Heart right ventricle (tissue), 16 donors: ENCODE results near the gene RPL27A. TPM values are rescaled to one million over a fixed set of nuclear protein-coding genes. Genes with fewer than 3 reads are reported as not detected.
A peak's percentile ranks its signal among the peaks of the same experiment; 100 is the strongest.

Source experiments
- ATAC-seq, 8 donors: fragments of 200-7000 bp; cut with Tn5 transposase; one replicate each; pipeline ENCODE4 v1.9.1; 2020; ENCODE audit warnings: mild to moderate bottlenecking in 8 of 8, moderate library complexity in 8 of 8, moderate number of reproducible peaks in 1 of 8
- DNase-seq, 2 donors: peaks; one replicate each; pipeline ENCODE4 v3.0.0-alpha.2; 2020
- H3K27ac ChIP-seq, 10 donors: fragments of 200-600 bp; sonication (generic) in 2 of 10; one replicate each; pipeline versions ENCODE4 v1.5.0 to v1.8.0; 2020 to 2022; ENCODE audit warnings: mild to moderate bottlenecking in 3 of 10
- H3K27me3 ChIP-seq, 7 donors: fragments of 200-600 bp; one replicate each; pipeline ENCODE4 v1.8.0; 2021 to 2022; ENCODE audit warnings: mild to moderate bottlenecking in 2 of 7
- H3K36me3 ChIP-seq, 9 donors: fragments of 200-600 bp; sonication (generic) in 1 of 9; one replicate each; pipeline versions ENCODE4 v1.5.0 to v1.8.0; 2020 to 2022; ENCODE audit warnings: mild to moderate bottlenecking in 2 of 9
- H3K4me1 ChIP-seq, 9 donors: fragments of 200-600 bp; sonication (generic) in 1 of 9; one replicate each; pipeline versions ENCODE4 v1.5.0 to v1.8.0; 2020 to 2022; ENCODE audit warnings: mild to moderate bottlenecking in 4 of 9
- H3K4me3 ChIP-seq, 10 donors: fragments of 200-600 bp; sonication (generic) in 2 of 10; one replicate each; pipeline versions ENCODE4 v1.5.0 to v1.8.0; 2020 to 2022; ENCODE audit warnings: mild to moderate bottlenecking in 7 of 10, moderate library complexity in 2 of 10
- H3K9me3 ChIP-seq, 11 donors: fragments of 200-600 bp in 10 of 11; sonication (generic) in 2 of 11; one replicate each; pipeline versions ENCODE4 v1.5.0 to v1.8.0; 2013 to 2022; ENCODE audit warnings: mild to moderate bottlenecking in 2 of 11, control low read depth in 1 of 11, moderate library complexity in 1 of 11
- WGBS, 2 donors: extraction: QIAGEN DNeasy Blood & Tissue Kit; methylation state at CpG; one replicate each; pipeline ENCODE4 v1.1.7; 2013; ENCODE audit warnings: inconsistent platforms in 1 of 2; 5-methylcytosine and 5-hydroxymethylcytosine counted together
- intact Hi-C, 10 donors: fragments of 100-400 bp; cut with DNase I; formaldehyde crosslinking; loops; one replicate each; pipeline versions ENCODE4 v1.11.1 to v1.14.2; 2022
- polyA plus RNA-seq, 2 donors: library from polyadenylated mRNA; stranded (reverse); fragments of 200-250 nt; gene quantifications; one replicate each; pipeline ENCODE4 v1.2.3, GENCODE V29; 2013
- total RNA-seq, 10 donors: library from RNA; stranded (reverse); fragmentation: NEBNext Ultra II Directional in 3 of 10; extraction: Animal tissue kit (Norgen Biotek cat#: 25700) in 3 of 10; gene quantifications; one replicate each; pipeline versions ENCODE4 v1.2.1 to v1.2.4, GENCODE V29; 2021 to 2023
- TF ChIP-seq, protein P1 (sequence below), 9 donors: fragments of 200-600 bp; sonication (generic) in 2 of 9; IDR thresholded peaks; one replicate each; pipeline versions ENCODE4 v1.5.0 to v1.8.0; 2021 to 2022; ENCODE audit warnings: antibody characterized with exemption in 9 of 9, mild to moderate bottlenecking in 5 of 9, moderate library complexity in 1 of 9
- donor health status: Arrhythmogenic right ventricular cardiomyopathy.
- donor health status: ischemic (EF 13 %, LVEDD 7.1; RV severe dilation, severe dysfunction).
- donor health status: healthy with polysubstance abuse.
- donor health status: DM: no; HTN: yes; CAD: no.
- donor health status: DM: no; HTN: no; CAD: no.
- donor health status: ischemic (EF 25% LVEDD 6.9; RV normal size, moderate dysfunction).
- donor health status: ischemic (EF 25% LVEDD 5.7; RV mildly dilated, moderate dysfunction).
- donor health status: healthy.
- donor health status: DM: yes; HTN: yes; CAD: no.
- donor health status: Ischemic cardiomyopathy.
- donor health status: ischemic (EF 35%, LVEDD 5.7; RV mildly dilated, moderate dysfunction).
- donor health status: nonischemic (EF 11% LVEDD 7.7; RV severe dilation, severe dysfunction).
- donor health status: DM: yes; HTN: yes; CAD: no.
- donor health status: PGD.
- donor health status: ischemic (EF 29% LVEDD 5.4; RV normal size, mild dysfunction).
- donor health status: nonischemic (EF 23%, LVEDD 6.1; RV moderate dilation, normal function).

The RPL27A gene
- total and polyA plus RNA-seq, 12 donors: 317 to 2,131 (median 429) TPM

DNA sequence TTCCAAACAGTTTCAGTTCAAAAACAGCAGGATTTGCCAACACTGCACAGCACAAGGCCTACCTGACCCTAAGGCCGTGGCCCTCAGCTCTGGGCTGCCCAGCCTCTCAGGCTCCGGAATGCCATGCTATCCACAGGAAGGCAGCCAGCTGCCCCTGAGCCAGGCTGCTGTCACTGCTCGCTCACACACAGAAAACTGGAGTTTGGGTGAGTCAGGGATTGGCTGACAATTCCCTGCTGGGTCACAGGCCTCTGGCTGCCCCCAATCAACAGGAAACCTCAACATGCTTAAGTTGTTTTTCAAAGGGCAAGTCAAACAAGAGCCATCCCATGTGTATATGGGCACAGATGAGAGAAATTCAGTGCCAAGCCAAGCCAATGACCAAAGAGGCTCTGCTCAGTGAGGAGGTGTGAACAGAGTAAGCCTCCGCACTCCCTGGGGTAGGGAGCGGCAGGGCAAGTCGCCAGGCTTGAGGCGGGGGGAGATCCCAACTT is 50.2 kb downstream of the RPL27A start:
- TF ChIP-seq, protein P1, sequence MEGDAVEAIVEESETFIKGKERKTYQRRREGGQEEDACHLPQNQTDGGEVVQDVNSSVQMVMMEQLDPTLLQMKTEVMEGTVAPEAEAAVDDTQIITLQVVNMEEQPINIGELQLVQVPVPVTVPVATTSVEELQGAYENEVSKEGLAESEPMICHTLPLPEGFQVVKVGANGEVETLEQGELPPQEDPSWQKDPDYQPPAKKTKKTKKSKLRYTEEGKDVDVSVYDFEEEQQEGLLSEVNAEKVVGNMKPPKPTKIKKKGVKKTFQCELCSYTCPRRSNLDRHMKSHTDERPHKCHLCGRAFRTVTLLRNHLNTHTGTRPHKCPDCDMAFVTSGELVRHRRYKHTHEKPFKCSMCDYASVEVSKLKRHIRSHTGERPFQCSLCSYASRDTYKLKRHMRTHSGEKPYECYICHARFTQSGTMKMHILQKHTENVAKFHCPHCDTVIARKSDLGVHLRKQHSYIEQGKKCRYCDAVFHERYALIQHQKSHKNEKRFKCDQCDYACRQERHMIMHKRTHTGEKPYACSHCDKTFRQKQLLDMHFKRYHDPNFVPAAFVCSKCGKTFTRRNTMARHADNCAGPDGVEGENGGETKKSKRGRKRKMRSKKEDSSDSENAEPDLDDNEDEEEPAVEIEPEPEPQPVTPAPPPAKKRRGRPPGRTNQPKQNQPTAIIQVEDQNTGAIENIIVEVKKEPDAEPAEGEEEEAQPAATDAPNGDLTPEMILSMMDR (IDR thresholded peaks at IDR 0.05): no peak
- Histone ChIP-seq H3K4me3 (no peak overlapping the region), H3K27ac (peak overlapping the region; percentile 7 to 84 (median 78)), H3K9me3 (no peaks in the 10 kb centered on the region), H3K36me3 (peaks cover 0 to 34% (median 5%) of the 10 kb centered on the region in 9 donors), H3K4me1 (peaks cover 15 to 77% (median 46%) of the 10 kb centered on the region in 9 donors), H3K27me3 (no peaks in the 10 kb centered on the region)
- WGBS, 2 donors: 27 to 46% methylated on average over 7 of the region's 7 CpGs
- ATAC-seq: peak; percentile 87 to 95 (median 90)
- peak; percentile 73 to 75 for DNase-seq
- intact Hi-C loops: loop anchor here in 1 of 10 donors (5.0 kb wide), 1 partner anchor 80 kb away; a partner anchor contains a TSS

DNA sequence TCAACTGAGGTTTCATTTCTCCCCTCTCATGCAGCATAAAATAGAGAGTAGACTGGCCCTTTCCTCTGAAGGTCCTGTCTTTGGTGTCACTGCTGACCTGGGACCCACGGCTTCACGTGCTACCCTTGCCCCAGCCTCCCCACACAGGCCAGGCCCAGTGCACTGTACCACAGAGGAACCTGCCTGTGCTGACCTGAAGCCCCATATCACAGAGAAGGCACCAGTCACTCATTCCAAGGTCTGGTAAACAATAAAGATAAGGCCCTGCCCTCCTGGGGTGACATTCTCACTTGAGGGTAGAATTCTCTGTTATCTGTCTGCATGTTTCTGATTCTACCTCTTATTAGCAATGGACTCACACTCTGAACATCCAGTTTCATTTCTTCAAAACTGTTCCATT is 51.3 kb downstream of the RPL27A start:
- Histone ChIP-seq H3K27me3 (no peaks in the 10 kb centered on the region), H3K4me3 (no peak overlapping the region), H3K9me3 (no peaks in the 10 kb centered on the region), H3K36me3 (peaks cover 0 to 31% (median 5%) of the 10 kb centered on the region in 9 donors), H3K4me1 (peaks cover 15 to 68% (median 39%) of the 10 kb centered on the region in 9 donors), H3K27ac (peak overlapping the region in 8 of 10 donors; percentile 69 to 84 (median 79))
- intact Hi-C loops: loop anchor here in 1 of 10 donors (5.0 kb wide), 1 partner anchor 78 kb away; a partner anchor contains a TSS
- TF ChIP-seq, protein P1 (IDR thresholded peaks at IDR 0.05): no peak
- DNase-seq (no peak), ATAC-seq (peak in 2 of 8 donors; percentile 21 to 28)
- WGBS, 2 donors: 66 to 68% methylated on average over 2 of the region's 2 CpGs

DNA sequence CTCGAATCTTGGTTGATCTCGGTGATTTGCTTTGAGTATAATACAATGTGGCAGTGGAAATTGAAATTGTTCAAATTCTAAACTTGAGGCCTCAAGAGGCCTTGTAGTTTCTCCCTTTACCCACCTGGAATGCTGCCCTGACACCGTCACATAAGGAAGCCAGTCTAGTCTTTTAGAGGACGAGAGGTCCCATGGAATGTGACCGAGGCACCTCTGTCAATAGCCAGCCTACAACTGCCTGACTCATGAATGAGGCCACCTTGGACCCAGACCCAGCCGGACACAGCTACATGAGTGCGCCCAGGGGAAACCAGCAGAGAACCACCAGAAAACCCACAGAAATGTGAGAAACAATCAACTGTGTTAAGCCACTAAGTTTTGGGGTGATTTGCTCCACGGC is 52.5 kb downstream of the RPL27A start:
- intact Hi-C loops: loop anchor here in 1 of 10 donors (5.0 kb wide), 1 partner anchor 407 kb away; no protein-coding TSS in a partner anchor
- Histone ChIP-seq H3K4me3 (no peak overlapping the region), H3K27ac (peak overlapping the region in 2 of 10 donors; percentile 21 to 22), H3K4me1 (peaks cover 18 to 73% (median 46%) of the 10 kb centered on the region in 9 donors), H3K27me3 (no peaks in the 10 kb centered on the region), H3K36me3 (peaks cover 0 to 27% (median 5%) of the 10 kb centered on the region in 9 donors), H3K9me3 (no peaks in the 10 kb centered on the region)
- no peak for DNase-seq
- WGBS, 2 donors: 76 to 83% methylated on average over 8 of the region's 8 CpGs
- peak in 1 of 8 donors; percentile 44 for ATAC-seq
- TF ChIP-seq, protein P1 (IDR thresholded peaks at IDR 0.05): no peak

DNA sequence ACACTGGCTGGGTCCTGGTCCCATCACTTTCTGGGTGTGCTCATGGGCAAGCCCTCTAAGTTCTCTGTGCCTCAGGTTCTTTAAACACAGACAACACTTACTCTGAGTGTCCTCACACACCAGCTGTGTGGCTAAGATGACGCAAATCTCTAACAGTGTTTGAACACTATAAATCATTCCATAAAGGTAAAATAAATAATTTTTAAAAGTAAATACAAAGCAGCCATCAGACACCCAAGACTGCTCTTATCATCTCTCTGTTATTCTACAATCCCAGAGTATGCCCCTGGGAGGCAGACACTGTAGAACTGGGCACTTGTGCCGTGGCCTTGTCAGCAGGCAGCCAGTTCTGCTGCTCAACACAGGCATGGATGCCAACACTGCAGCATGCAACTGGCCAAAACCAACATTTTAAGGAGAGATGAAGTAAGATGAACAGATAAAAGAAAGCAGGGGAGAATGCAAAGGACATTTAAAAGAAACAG is 56.8 kb downstream of the RPL27A start:
- peak in 2 of 8 donors; percentile 32 to 49 for ATAC-seq
- H3K4me1 ChIP-seq: peaks cover 0 to 48% (median 18%) of the 10 kb centered on the region in 9 donors
- WGBS, 2 donors: 66 to 72% methylated on average over 2 of the region's 2 CpGs
- H3K27me3 ChIP-seq: no peaks in the 10 kb centered on the region
- no peak for DNase-seq
- no peaks in the 10 kb centered on the region for H3K9me3 ChIP-seq
- H3K27ac ChIP-seq: no peak overlapping the region
- no peak overlapping the region for H3K4me3 ChIP-seq
- intact Hi-C loops: loop anchor here in 1 of 10 donors (5.0 kb wide), 1 partner anchor 403 kb away; no protein-coding TSS in a partner anchor
- H3K36me3 ChIP-seq: peaks cover 0 to 42% (median 0%) of the 10 kb centered on the region in 9 donors
- TF ChIP-seq, protein P1 (IDR thresholded peaks at IDR 0.05): no peak

Other genes starting within 250 kb of the RPL27A start
- 10 to 100 TPM; 23.3 to 37.9 (median 30.6) TPM for gene STK33, start 88.6 kb upstream of the RPL27A start, total RNA-seq
- 10 to 100 TPM in 1 of 2 donors, 1 to 10 TPM in 1; 6.9 to 30.1 TPM for gene STK33, start 88.6 kb upstream of the RPL27A start, polyA plus RNA-seq
- gene TRIM66, start 127 bp upstream of the RPL27A start, total RNA-seq: 1 to 10 TPM; 1.8 to 7.4 (median 2.8) TPM
- gene TRIM66, start 127 bp upstream of the RPL27A start, polyA plus RNA-seq: 1 to 10 TPM in 1 of 2 donors, under 1 TPM in 1; 0.33 to 3.2 TPM
- 10 to 100 TPM; 21.6 to 29.3 (median 25.5) TPM for gene AKIP1, start 228.4 kb downstream of the RPL27A start, total RNA-seq
- gene AKIP1, start 228.4 kb downstream of the RPL27A start, polyA plus RNA-seq: 10 to 100 TPM; 11.1 to 23.3 TPM